Prostate gland (tissue), 2 donors: ENCODE measurements around the gene CST11. TPM values are rescaled to one million over a fixed set of nuclear protein-coding genes. Genes with fewer than 3 reads are reported as not detected.

ENCODE experiments used
- DNase-seq: peaks from one replicate; pipeline ENCODE4 v3.0.0-alpha.2; 2019; ENCODE audit warnings: low spot score
- H3K27ac ChIP-seq, 2 donors: fragments of 200-600 bp; sonication (generic); 2 replicates each; pipeline ENCODE4 v1.5.1; 2017 to 2019
- H3K27me3 ChIP-seq: fragments of 200-600 bp; sonication (generic); replicated peaks from 2 replicates; pipeline ENCODE4 v1.5.1; 2019; ENCODE audit not compliant: insufficient read depth
- H3K36me3 ChIP-seq, 2 donors: fragments of 200-600 bp; sonication (generic); 1 replicate in 1 of 2; 2 replicates in 1 of 2; pipeline versions ENCODE4 v1.5.1 to v1.8.1; 2017 to 2019
- H3K4me1 ChIP-seq: fragments of 200-600 bp; sonication (generic); replicated peaks from 2 replicates; pipeline ENCODE4 v1.5.1; 2019
- H3K4me3 ChIP-seq, 2 donors: fragments of 200-600 bp; sonication (generic); 2 replicates each; pipeline ENCODE4 v1.5.1; 2017 to 2019
- H3K9me3 ChIP-seq: fragments of 200-600 bp; sonication (generic); 2 replicates; pipeline ENCODE4 v1.5.1; 2017
- CTCF ChIP-seq, 4 experiments: fragments of 200-600 bp in 2 of 4; fragments of 450-650 bp in 2 of 4; sonication (generic) in 2 of 4; IDR thresholded peaks; 1 replicate in 3 of 4; 2 replicates in 1 of 4; pipeline ENCODE4 v1.5.1; 2016 to 2019; ENCODE audit warnings: antibody characterized with exemption in 4 of 4, mild to moderate bottlenecking in 2 of 4, moderate library complexity in 2 of 4
- POLR2A ChIP-seq: fragments of 450-650 bp; IDR thresholded peaks from one replicate; pipeline ENCODE4 v1.6.1; 2016; ENCODE audit warnings: antibody characterized with exemption, mild to moderate bottlenecking
- POLR2AphosphoS5 ChIP-seq: sonication (generic); formaldehyde crosslinking; IDR thresholded peaks from one replicate; pipeline ENCODE4 v1.6.1; 2017; ENCODE audit warnings: antibody characterized with exemption
- WGBS: methylation state at CpG from one replicate; pipeline ENCODE4 v1.1.5; 2018; 5-methylcytosine and 5-hydroxymethylcytosine counted together
- intact Hi-C: fragments of 100-400 bp; cut with DNase I; formaldehyde crosslinking; loops from one replicate; pipeline ENCODE4 v1.14.2; 2022
- total RNA-seq, 2 donors: library from RNA; depleted of rRNA; stranded (reverse); fragments of >200 nt; gene quantifications; one replicate each; pipeline ENCODE4 v1.1.0, GENCODE V29; 2016

CST11 gene
- total RNA-seq, 2 donors from 2014 or later, result not detected

GRCh38 chr20:23410916-23411695 is 41.6 kb downstream of the CST11 start:
- no peaks in the 10 kb centered on the region for H3K27me3 ChIP-seq
- H3K27ac ChIP-seq, result no peak overlapping the region
- no peaks in the 10 kb centered on the region for H3K4me1 ChIP-seq
- no peak for DNase-seq
- TF ChIP-seq POLR2A, result no peak
- no peak for TF ChIP-seq CTCF (IDR thresholded peaks at IDR 0.05)
- TF ChIP-seq POLR2AphosphoS5, result no peak
- intact Hi-C loops, result no loop called here
- H3K4me3 ChIP-seq, result no peak overlapping the region
- no peaks in the 10 kb centered on the region for H3K9me3 ChIP-seq
- 93% methylated on average over 3 of the region's 3 CpGs for WGBS
- no peaks in the 10 kb centered on the region for H3K36me3 ChIP-seq

GRCh38 chr20:23409800-23410199 is 42.9 kb downstream of the CST11 start:
- H3K36me3 ChIP-seq, result no peaks in the 10 kb centered on the region
- WGBS, result 81% methylated on average over 3 of the region's 3 CpGs
- intact Hi-C loops, result no loop called here
- no peak for DNase-seq
- H3K27me3 ChIP-seq, result no peaks in the 10 kb centered on the region
- H3K9me3 ChIP-seq, result no peaks in the 10 kb centered on the region
- H3K4me3 ChIP-seq, result no peak overlapping the region
- H3K27ac ChIP-seq, result no peak overlapping the region
- no peak for TF ChIP-seq POLR2A
- TF ChIP-seq CTCF (IDR thresholded peaks at IDR 0.05), result no peak
- H3K4me1 ChIP-seq, result no peaks in the 10 kb centered on the region

GRCh38 chr20:23408957-23409356 is 43.7 kb downstream of the CST11 start:
- no peak overlapping the region for H3K4me3 ChIP-seq
- WGBS, result 93% methylated on average over 2 of the region's 2 CpGs
- H3K27ac ChIP-seq, result no peak overlapping the region
- TF ChIP-seq POLR2AphosphoS5 (no peak), POLR2A (no peak), CTCF (IDR thresholded peaks at IDR 0.05) (no peak)
- no peaks in the 10 kb centered on the region for H3K4me1 ChIP-seq
- intact Hi-C loops, result no loop called here
- DNase-seq, result no peak
- no peaks in the 10 kb centered on the region for H3K9me3 ChIP-seq
- H3K36me3 ChIP-seq, result no peaks in the 10 kb centered on the region
- no peaks in the 10 kb centered on the region for H3K27me3 ChIP-seq

- DNase-seq, result no peak
- H3K9me3 ChIP-seq, result no peaks in the 10 kb centered on the region
- 89% methylated on average over 2 of the region's 2 CpGs for WGBS
- H3K36me3 ChIP-seq, result no peaks in the 10 kb centered on the region
- no peak overlapping the region for H3K4me3 ChIP-seq
- intact Hi-C loops, result no loop called here
- TF ChIP-seq CTCF (IDR thresholded peaks at IDR 0.05) (no peak), POLR2A (no peak), POLR2AphosphoS5 (no peak)
- H3K4me1 ChIP-seq, result no peaks in the 10 kb centered on the region
- no peak overlapping the region for H3K27ac ChIP-seq
- H3K27me3 ChIP-seq, result no peaks in the 10 kb centered on the region
Measured at GRCh38 chr20:23407781-23408464, 44.8 kb downstream of the CST11 start.

GRCh38 chr20:23406880-23407279 is 45.8 kb downstream of the CST11 start:
- 93% methylated on average over 1 of the region's 1 CpG for WGBS
- Histone ChIP-seq H3K27ac (no peak overlapping the region), H3K9me3 (no peaks in the 10 kb centered on the region), H3K27me3 (no peaks in the 10 kb centered on the region), H3K36me3 (no peaks in the 10 kb centered on the region), H3K4me3 (no peak overlapping the region), H3K4me1 (no peaks in the 10 kb centered on the region)
- TF ChIP-seq POLR2A, result no peak
- no peak for DNase-seq
- intact Hi-C loops, result no loop called here
